SK-N-SH treated with all-trans-retinoic acid at 6 μM for 48 hours (cell line): ENCODE measurements around the gene KRTAP20-1.

Source experiments
- ATAC-seq: fragments of 200-7000 bp; cut with Tn5 transposase; 3 replicates; pipeline ENCODE4 v1.9.1; 2020; ENCODE audit warnings: mild to moderate bottlenecking, moderate library complexity
- ARNTL ChIP-seq: fragments of 450-650 bp; formaldehyde crosslinking; IDR thresholded peaks from 2 replicates; pipeline ENCODE4 v1.5.0; 2020; ENCODE audit warnings: low read depth, mild to moderate bottlenecking, moderate library complexity, borderline replicate concordance
- CREB5 ChIP-seq: fragments of 250-450 bp; sonication (Bioruptor Pico); IDR thresholded peaks from 2 replicates; pipeline ENCODE4 v1.5.1; 2020; ENCODE audit warnings: low read depth, mild to moderate bottlenecking, moderate library complexity
- CSDC2 ChIP-seq: fragments of 250-450 bp; sonication (Bioruptor Pico); IDR thresholded peaks from 2 replicates; pipeline ENCODE4 v1.5.0; 2020; ENCODE audit warnings: mild to moderate bottlenecking, moderate library complexity
- ESRRG ChIP-seq: fragments of 250-450 bp; sonication (Bioruptor Pico); IDR thresholded peaks from 2 replicates; pipeline ENCODE4 v1.6.1; 2021; ENCODE audit warnings: mild to moderate bottlenecking
- GLIS3 ChIP-seq: fragments of 250-450 bp; sonication (Bioruptor Pico); IDR thresholded peaks from 2 replicates; pipeline ENCODE4 v1.5.0; 2020; ENCODE audit warnings: mild to moderate bottlenecking, moderate library complexity
- ISL1 ChIP-seq: fragments of 250-450 bp; sonication (Bioruptor Pico); IDR thresholded peaks from 2 replicates; pipeline ENCODE4 v2.1.2; 2022; ENCODE audit warnings: mild to moderate bottlenecking, moderate library complexity
- OSR1 ChIP-seq: fragments of 250-450 bp; sonication (Bioruptor Pico); IDR thresholded peaks from 2 replicates; pipeline ENCODE4 v1.8.0; 2022; ENCODE audit warnings: moderate library complexity, mild to moderate bottlenecking, inconsistent platforms
- PATZ1 ChIP-seq: fragments of 250-450 bp; sonication (Bioruptor Pico); IDR thresholded peaks from 2 replicates; pipeline ENCODE4 v1.8.0; 2020; ENCODE audit warnings: mild to moderate bottlenecking, moderate library complexity, borderline replicate concordance
- POU6F1 ChIP-seq: fragments of 250-450 bp; sonication (Bioruptor Pico); IDR thresholded peaks from 2 replicates; pipeline ENCODE4 v1.8.0; 2021; ENCODE audit warnings: low read depth, mild to moderate bottlenecking, moderate library complexity, borderline replicate concordance
- PPARA ChIP-seq: fragments of 250-450 bp; sonication (Bioruptor Pico); IDR thresholded peaks from 2 replicates; pipeline ENCODE4 v1.5.0; 2020; ENCODE audit warnings: mild to moderate bottlenecking, borderline replicate concordance
- RARB ChIP-seq: fragments of 250-450 bp; sonication (Bioruptor Pico); IDR thresholded peaks from 2 replicates; pipeline ENCODE4 v1.8.0; 2021; ENCODE audit warnings: mild to moderate bottlenecking, moderate library complexity
- SNAI2 ChIP-seq: fragments of 250-450 bp; sonication (Bioruptor Pico); IDR thresholded peaks from 2 replicates; pipeline ENCODE4 v1.5.0; 2020; ENCODE audit warnings: mild to moderate bottlenecking, moderate library complexity
- TOX ChIP-seq: fragments of 250-450 bp; sonication (Bioruptor Pico); IDR thresholded peaks from 2 replicates; pipeline ENCODE4 v1.8.0; 2021; ENCODE audit warnings: mild to moderate bottlenecking, moderate library complexity, borderline replicate concordance
- ZFP3 ChIP-seq: fragments of 250-450 bp; sonication (Bioruptor Pico); IDR thresholded peaks from 2 replicates; pipeline ENCODE4 v1.5.0; 2020; ENCODE audit warnings: mild to moderate bottlenecking, moderate library complexity
- ZFP30 ChIP-seq: fragments of 450-650 bp; formaldehyde crosslinking; IDR thresholded peaks from 2 replicates; pipeline ENCODE4 v1.5.0; 2022; ENCODE audit warnings: mild to moderate bottlenecking, moderate library complexity
- ZNF565 ChIP-seq: fragments of 450-650 bp; formaldehyde crosslinking; conservative IDR thresholded peaks from 2 replicates; pipeline ENCODE4 v1.5.0; 2020; ENCODE audit warnings: low read depth, mild to moderate bottlenecking, moderate library complexity
- ZNF70 ChIP-seq: fragments of 450-650 bp; formaldehyde crosslinking; IDR thresholded peaks from 2 replicates; pipeline ENCODE4 v1.5.0; 2020; ENCODE audit warnings: mild to moderate bottlenecking, moderate library complexity
- TF ChIP-seq, protein P1 (sequence below): fragments of 250-450 bp; sonication (Bioruptor Pico); IDR thresholded peaks from 2 replicates; pipeline ENCODE4 v1.5.0; 2020; ENCODE audit warnings: mild to moderate bottlenecking, moderate library complexity
- TF ChIP-seq, protein P2 (sequence below): fragments of 250-450 bp; sonication (Bioruptor Pico); IDR thresholded peaks from 2 replicates; pipeline ENCODE4 v1.5.1; 2021; ENCODE audit warnings: mild to moderate bottlenecking, moderate library complexity

Gene KRTAP20-1

GRCh38 chr21:30579346-30579745, 36.9 kb upstream of the KRTAP20-1 start (continued):
- TF ChIP-seq PATZ1 (CRISPR knock-in tag) (no peak), ZFP30 (CRISPR knock-in tag) (no peak), ZFP3 (no peak), POU6F1 (CRISPR knock-in tag) (no peak), SNAI2 (CRISPR knock-in tag) (no peak), PPARA (CRISPR knock-in tag) (no peak), RARB (CRISPR knock-in tag) (no peak), OSR1 (CRISPR knock-in tag) (no peak), ESRRG (no peak), TOX (CRISPR knock-in tag) (no peak), ZNF565 (CRISPR knock-in tag) (no peak)

GRCh38 chr21:30580132-30580531, 36.1 kb upstream of the KRTAP20-1 start:
- no peak for TF ChIP-seq TOX (CRISPR knock-in tag)
- no peak for TF ChIP-seq ZNF70
- TF ChIP-seq GLIS3 = no peak
- no peak for TF ChIP-seq CREB5 (CRISPR knock-in tag)
- TF ChIP-seq, protein P1, sequence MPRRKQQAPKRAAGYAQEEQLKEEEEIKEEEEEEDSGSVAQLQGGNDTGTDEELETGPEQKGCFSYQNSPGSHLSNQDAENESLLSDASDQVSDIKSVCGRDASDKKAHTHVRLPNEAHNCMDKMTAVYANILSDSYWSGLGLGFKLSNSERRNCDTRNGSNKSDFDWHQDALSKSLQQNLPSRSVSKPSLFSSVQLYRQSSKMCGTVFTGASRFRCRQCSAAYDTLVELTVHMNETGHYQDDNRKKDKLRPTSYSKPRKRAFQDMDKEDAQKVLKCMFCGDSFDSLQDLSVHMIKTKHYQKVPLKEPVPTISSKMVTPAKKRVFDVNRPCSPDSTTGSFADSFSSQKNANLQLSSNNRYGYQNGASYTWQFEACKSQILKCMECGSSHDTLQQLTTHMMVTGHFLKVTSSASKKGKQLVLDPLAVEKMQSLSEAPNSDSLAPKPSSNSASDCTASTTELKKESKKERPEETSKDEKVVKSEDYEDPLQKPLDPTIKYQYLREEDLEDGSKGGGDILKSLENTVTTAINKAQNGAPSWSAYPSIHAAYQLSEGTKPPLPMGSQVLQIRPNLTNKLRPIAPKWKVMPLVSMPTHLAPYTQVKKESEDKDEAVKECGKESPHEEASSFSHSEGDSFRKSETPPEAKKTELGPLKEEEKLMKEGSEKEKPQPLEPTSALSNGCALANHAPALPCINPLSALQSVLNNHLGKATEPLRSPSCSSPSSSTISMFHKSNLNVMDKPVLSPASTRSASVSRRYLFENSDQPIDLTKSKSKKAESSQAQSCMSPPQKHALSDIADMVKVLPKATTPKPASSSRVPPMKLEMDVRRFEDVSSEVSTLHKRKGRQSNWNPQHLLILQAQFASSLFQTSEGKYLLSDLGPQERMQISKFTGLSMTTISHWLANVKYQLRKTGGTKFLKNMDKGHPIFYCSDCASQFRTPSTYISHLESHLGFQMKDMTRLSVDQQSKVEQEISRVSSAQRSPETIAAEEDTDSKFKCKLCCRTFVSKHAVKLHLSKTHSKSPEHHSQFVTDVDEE (CRISPR knock-in tag) = no peak
- no peak for TF ChIP-seq RARB (CRISPR knock-in tag)
- TF ChIP-seq CSDC2 (CRISPR knock-in tag) = no peak
- no peak for ATAC-seq

- no peak for ATAC-seq
- TF ChIP-seq, protein P1 (CRISPR knock-in tag) = no peak
- TF ChIP-seq, protein P2, sequence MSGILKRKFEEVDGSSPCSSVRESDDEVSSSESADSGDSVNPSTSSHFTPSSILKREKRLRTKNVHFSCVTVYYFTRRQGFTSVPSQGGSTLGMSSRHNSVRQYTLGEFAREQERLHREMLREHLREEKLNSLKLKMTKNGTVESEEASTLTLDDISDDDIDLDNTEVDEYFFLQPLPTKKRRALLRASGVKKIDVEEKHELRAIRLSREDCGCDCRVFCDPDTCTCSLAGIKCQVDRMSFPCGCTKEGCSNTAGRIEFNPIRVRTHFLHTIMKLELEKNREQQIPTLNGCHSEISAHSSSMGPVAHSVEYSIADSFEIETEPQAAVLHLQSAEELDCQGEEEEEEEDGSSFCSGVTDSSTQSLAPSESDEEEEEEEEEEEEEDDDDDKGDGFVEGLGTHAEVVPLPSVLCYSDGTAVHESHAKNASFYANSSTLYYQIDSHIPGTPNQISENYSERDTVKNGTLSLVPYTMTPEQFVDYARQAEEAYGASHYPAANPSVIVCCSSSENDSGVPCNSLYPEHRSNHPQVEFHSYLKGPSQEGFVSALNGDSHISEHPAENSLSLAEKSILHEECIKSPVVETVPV (CRISPR knock-in tag) = no peak
- no peak for TF ChIP-seq ARNTL (CRISPR knock-in tag)
- TF ChIP-seq TOX (CRISPR knock-in tag) = no peak
- no peak for TF ChIP-seq ISL1 (CRISPR knock-in tag)
- no peak for TF ChIP-seq PPARA (CRISPR knock-in tag)
These were observed 33.4 kb upstream of the KRTAP20-1 start for GRCh38 chr21:30582870-30583269.
